ENCODE measurements around the gene SLC13A3. TPM values are rescaled to one million over a fixed set of nuclear protein-coding genes. Genes with fewer than 3 reads are reported as not detected.

Gene SLC13A3
- total and polyA plus RNA-seq, 2 of the 4 experiments (the other 2 are of a cell fraction), result 2.5 to 4.2 TPM

GRCh38 chr20:46568570-46569129 is 82.6 kb downstream of the SLC13A3 start:
- H3K4me2 ChIP-seq (ENCODE audit: low read depth, low read length), result peak overlapping the region; percentile 30; the same call in 1 of the 2 replicates
- H2BK5ac ChIP-seq (ENCODE audit: low read depth, low read length, poor library complexity, severe bottlenecking), result no peak overlapping the region
- intact Hi-C loops (cut with micrococcal nuclease) (no loop called here), dilution Hi-C loops (cut with HindIII; ENCODE audit: low sequenced_read_pairs, unreplicated experiment) (no loop called here), in situ Hi-C loops (cut with MboI; ENCODE audit: low sequenced_read_pairs) (no loop called here)
- no peak overlapping the region for H3K23ac ChIP-seq (ENCODE audit: low read depth, low read length)
- no peak overlapping the region for H3K4me3 ChIP-seq (ENCODE audit: insufficient read depth, low read depth, low read length)
- H2BK120ac ChIP-seq (ENCODE audit: low read depth, low read length), result no peak overlapping the region
- POLR2A ChIA-PET (ENCODE audit: unreplicated experiment), result no interaction called here
- H3K9me3 ChIP-seq (ENCODE audit: control insufficient read depth, insufficient read depth, low read length), result no peaks in the 10 kb centered on the region
- H2AK5ac ChIP-seq (ENCODE audit: low read depth, low read length), result no peak overlapping the region
- H3K4me1 ChIP-seq (ENCODE audit: control insufficient read depth, insufficient read depth, low read length), result peaks cover 4% of the 10 kb centered on the region; the same call in 1 of the 2 replicates
- 0 out of 2 replicates have a peak, but pooled peaks cover 2% of the 10 kb centered on the region for H3K27me3 ChIP-seq (ENCODE audit: control insufficient read depth, insufficient read depth, low read length)
- no peak overlapping the region for H4K8ac ChIP-seq (ENCODE audit: low read depth in 2 of 2, low read length in 2 of 2)
- TF ChIP-seq MAFK (IDR thresholded peaks at IDR 0.05; ENCODE audit: low read depth, low read length) (no peak), POLR2A (IDR thresholded peaks at IDR 0.05; ENCODE audit: low read depth, low read length) (no peak), MXI1 (IDR thresholded peaks at IDR 0.05; ENCODE audit: borderline replicate concordance, low read depth, low read length) (no peak), BHLHE40 (IDR thresholded peaks at IDR 0.05; ENCODE audit: low read depth, low read length) (no peak), NFE2L2 (IDR thresholded peaks at IDR 0.05; ENCODE audit: low read depth, low read length) (no peak), USF2 (IDR thresholded peaks at IDR 0.05; ENCODE audit: low read depth, low read length) (no peak), SMC3 (IDR thresholded peaks at IDR 0.05; ENCODE audit: low read depth, low read length) (no peak), RAD21 (IDR thresholded peaks at IDR 0.05; ENCODE audit: low read length) (no peak), CTCF (conservative IDR thresholded peaks at IDR 0.05; ENCODE audit: low read depth, low read length) (no peak)
- TF ChIP-seq, protein P1, sequence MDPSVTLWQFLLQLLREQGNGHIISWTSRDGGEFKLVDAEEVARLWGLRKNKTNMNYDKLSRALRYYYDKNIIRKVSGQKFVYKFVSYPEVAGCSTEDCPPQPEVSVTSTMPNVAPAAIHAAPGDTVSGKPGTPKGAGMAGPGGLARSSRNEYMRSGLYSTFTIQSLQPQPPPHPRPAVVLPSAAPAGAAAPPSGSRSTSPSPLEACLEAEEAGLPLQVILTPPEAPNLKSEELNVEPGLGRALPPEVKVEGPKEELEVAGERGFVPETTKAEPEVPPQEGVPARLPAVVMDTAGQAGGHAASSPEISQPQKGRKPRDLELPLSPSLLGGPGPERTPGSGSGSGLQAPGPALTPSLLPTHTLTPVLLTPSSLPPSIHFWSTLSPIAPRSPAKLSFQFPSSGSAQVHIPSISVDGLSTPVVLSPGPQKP (IDR thresholded peaks at IDR 0.05; ENCODE audit: borderline replicate concordance, low read depth, low read length), result no peak
- no peaks in the 10 kb centered on the region for H4K20me1 ChIP-seq (ENCODE audit: insufficient read depth, low read length)
- no TSS peak for BruUV-seq (replicated peaks)
- H3K9ac ChIP-seq (ENCODE audit: low read depth, low read length), result no peak overlapping the region
- H4K91ac ChIP-seq (ENCODE audit: insufficient read depth, low read depth, low read length), result no peak overlapping the region
- peak; percentile 72 for DNase-seq
- peak overlapping the region; percentile 72 for H2AFZ ChIP-seq (replicated peaks; ENCODE audit: low read length, poor library complexity)
- H2BK15ac ChIP-seq (ENCODE audit: low read depth, low read length), result no peak overlapping the region
- no peaks in the 10 kb centered on the region for H3K9me1 ChIP-seq (ENCODE audit: insufficient read depth, low read length)
- H3K56ac ChIP-seq (ENCODE audit: extremely low read depth, insufficient read depth, low read length), result no peak overlapping the region
- H3K79me1 ChIP-seq (ENCODE audit: low read depth in 1 of 2, low read length in 2 of 2), result no peaks in the 10 kb centered on the region
- H3K36me3 ChIP-seq (ENCODE audit: control insufficient read depth, insufficient read depth, low read length), result no peaks in the 10 kb centered on the region
- no peak overlapping the region for H3K14ac ChIP-seq (replicated peaks; ENCODE audit: low read depth, low read length)
- no peak overlapping the region for H2AK9ac ChIP-seq (replicated peaks; ENCODE audit: low read depth, low read length, poor library complexity)
- H2BK20ac ChIP-seq (ENCODE audit: low read depth, low read length), result no peak overlapping the region
- WGBS, 2 experiments (ENCODE audit: extremely low coverage in 2 of 2, insufficient read length in 1 of 2), result 0% methylated on average over 1 of the region's 10 CpGs; no CpG with 5 or more reads in 1 of the 2 experiments
- H4K5ac ChIP-seq (ENCODE audit: low read depth, low read length), result no peak overlapping the region
- peak; percentile 66 for ATAC-seq (ENCODE audit: low read depth)
- no peak overlapping the region for H3K27ac ChIP-seq (ENCODE audit: insufficient read depth, low read length)
- H3K18ac ChIP-seq (ENCODE audit: low read depth, low read length), result no peak overlapping the region
- CTCF ChIA-PET, result no interaction called here
- H3K4ac ChIP-seq (ENCODE audit: low read depth, low read length), result no peak overlapping the region
